ENCODE measurements around the gene TENM4.

Gene TENM4

GRCh38 chr11:79117488-79117887 is 323.3 kb downstream of the TENM4 start:
- no peak for DNase-seq (ENCODE audit: extremely low read depth, low read depth)

DNA sequence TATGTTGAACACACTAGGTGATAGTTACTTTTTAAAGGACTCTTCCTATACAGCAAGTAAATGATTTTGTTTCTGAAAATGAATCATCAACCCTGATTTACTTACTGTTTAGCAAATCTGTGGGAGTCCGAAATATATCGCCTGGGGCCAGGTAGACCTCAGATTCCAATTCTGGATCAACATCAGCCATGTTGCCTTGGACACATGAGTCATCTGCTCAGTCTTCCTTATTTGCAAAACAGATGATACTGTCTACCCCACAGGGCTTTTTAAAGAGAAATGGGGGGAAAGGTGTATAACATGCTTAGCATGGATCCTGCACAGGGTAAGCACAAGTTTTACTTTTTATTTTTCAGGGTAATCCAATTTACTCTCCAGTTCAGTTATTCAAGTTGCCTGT is 324.2 kb downstream of the TENM4 start:
- DNase-seq (ENCODE audit: extremely low read depth, low read depth): no peak
- TF ChIP-seq CTCF (IDR thresholded peaks at IDR 0.05; ENCODE audit: low read depth, low read length): no peak

More at GRCh38 chr11:79117488-79117887, 323.3 kb downstream of the TENM4 start:
- TF ChIP-seq CTCF (IDR thresholded peaks at IDR 0.05; ENCODE audit: low read depth, low read length): no peak

GRCh38 chr11:79113054-79113690 is 327.7 kb downstream of the TENM4 start:
- TF ChIP-seq CTCF (IDR thresholded peaks at IDR 0.05; ENCODE audit: low read depth, low read length): no peak

GRCh38 chr11:79110796-79111195 is 330.0 kb downstream of the TENM4 start:
- DNase-seq (ENCODE audit: extremely low read depth, low read depth): no peak
- TF ChIP-seq CTCF (IDR thresholded peaks at IDR 0.05; ENCODE audit: low read depth, low read length): no peak

More at GRCh38 chr11:79113054-79113690, 327.7 kb downstream of the TENM4 start:
- DNase-seq (ENCODE audit: extremely low read depth, low read depth): no peak

- DNase-seq (ENCODE audit: extremely low read depth, low read depth): no peak
- TF ChIP-seq CTCF (IDR thresholded peaks at IDR 0.05; ENCODE audit: low read depth, low read length): no peak
Observed at GRCh38 chr11:79110321-79110720, 330.5 kb downstream of the TENM4 start.

DNA sequence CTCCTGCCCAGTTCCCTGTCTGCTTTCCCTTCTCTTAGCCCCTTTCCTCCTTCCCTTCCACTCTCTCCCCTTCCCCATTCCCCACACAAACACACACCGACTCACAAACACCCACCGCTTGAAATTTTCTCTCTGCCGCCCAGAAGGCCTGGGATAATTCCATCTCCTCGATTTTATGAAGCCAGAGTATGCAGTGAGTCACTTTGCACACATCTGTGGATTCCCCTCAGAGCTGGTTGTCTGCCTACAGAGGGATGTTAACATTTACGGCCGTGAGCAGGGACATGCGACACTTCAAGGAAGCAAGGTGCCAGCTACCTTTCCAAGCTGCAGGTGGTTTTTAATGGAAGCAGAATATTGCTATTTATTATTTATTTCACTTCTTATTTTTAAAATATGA is 332.0 kb downstream of the TENM4 start:
- no peak for DNase-seq (ENCODE audit: extremely low read depth, low read depth)
- no peak for TF ChIP-seq CTCF (IDR thresholded peaks at IDR 0.05; ENCODE audit: low read depth, low read length)

- TF ChIP-seq CTCF (IDR thresholded peaks at IDR 0.05; ENCODE audit: low read depth, low read length): no peak
- DNase-seq (ENCODE audit: extremely low read depth, low read depth): no peak
Observed at GRCh38 chr11:79102840-79103239, 338.0 kb downstream of the TENM4 start.

Data from AG09319 (cell line).